Skin of body (tissue), 2 donors: ENCODE measurements around the gene RRM1. TPM values are rescaled to one million over a fixed set of nuclear protein-coding genes. Genes with fewer than 3 reads are reported as not detected.
"Not testable (repeated sequence)": the region's sequence is repeated elsewhere in the genome, so short reads cannot be mapped to it uniquely, and the experiment has no call there.

ENCODE experiments used
- DNase-seq: peaks from one replicate; lab custom pipeline; 2025; lab: John Stamatoyannopoulos, UW
- total RNA-seq: library from RNA; depleted of rRNA; stranded (reverse); fragments of >200 nt; gene quantifications from one replicate; pipeline ENCODE4 v1.2.3, GENCODE V29; 2014

The RRM1 gene
- total RNA-seq, 1 donor from 2014 or later, result 70.9 TPM

GRCh38 chr11:4134806-4135205 is 40.2 kb downstream of the RRM1 start:
- no peak for DNase-seq

DNA sequence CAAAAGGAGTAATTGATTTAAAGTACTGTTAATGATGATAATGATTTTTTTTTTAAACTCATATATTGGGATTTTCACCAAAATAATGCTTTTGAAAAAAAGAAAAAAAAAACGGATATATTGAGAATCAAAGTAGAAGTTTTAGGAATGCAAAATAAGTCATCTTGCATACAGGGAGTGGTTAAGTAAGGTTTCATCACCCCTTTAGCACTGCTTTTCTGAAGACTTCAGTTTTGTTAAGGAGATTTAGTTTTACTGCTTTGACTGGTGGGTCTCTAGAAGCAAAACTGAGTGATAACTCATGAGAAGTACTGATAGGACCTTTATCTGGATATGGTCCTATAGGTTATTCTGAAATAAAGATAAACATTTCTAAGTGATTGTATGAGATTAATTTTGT is 43.9 kb downstream of the RRM1 start:
- no peak for DNase-seq

GRCh38 chr11:4140067-4140636 is 45.6 kb downstream of the RRM1 start:
- no peak for DNase-seq

DNA sequence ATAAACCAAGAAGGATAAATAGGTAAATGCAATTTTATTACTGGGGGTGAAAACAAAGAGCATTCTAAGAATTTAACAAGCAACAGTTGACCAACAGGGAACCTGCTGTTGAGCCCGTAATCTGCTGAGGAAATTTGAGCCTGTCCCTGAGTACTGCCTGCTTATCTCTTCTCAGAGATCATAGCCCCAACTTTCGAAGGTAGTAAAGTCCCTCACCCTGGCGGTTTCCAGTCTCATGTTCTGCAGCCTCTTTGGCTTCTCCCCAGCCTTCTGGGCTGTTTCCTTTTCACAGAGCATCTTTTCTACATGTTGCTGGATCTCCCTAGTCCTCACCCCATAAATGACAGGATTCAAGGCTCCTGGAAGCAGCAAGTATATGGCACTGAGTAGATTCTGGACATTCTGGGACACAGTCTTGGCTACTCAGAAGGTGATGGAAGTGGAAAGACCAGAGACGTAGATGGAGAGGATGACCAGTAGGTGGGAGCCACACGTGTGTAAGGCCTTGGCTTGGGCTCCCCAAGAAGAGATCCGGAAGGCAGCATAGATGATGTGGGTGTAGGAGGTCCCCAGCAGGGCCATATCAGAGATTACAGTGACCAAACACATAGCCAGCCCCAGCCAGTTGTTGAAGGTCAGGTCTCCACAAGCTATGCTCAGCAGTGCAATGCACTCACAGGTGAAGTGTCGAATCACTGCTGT is 51.6 kb downstream of the RRM1 start:
- DNase-seq, result no peak

GRCh38 chr11:4146772-4147098 is 52.1 kb downstream of the RRM1 start:
- DNase-seq, result no peak

DNA sequence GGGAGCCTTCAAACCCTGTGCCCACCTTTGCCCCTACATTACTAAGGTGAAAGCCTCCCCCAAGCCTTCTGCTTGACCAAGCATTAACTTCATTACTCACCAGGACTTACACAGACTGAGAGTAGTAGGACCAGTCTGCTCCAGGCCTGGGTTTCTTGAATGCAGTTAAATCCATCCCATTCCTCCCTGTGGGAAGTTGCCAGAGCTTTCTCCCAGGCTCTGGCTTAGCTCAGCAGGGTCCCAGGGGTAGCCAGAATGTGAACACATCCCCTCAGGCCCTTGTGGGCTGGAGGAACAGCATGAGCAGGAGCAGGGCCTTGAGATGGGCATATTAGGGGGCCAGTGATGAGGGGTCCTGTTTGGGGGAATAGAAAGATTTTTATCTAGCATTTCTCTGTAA is 59.9 kb downstream of the RRM1 start:
- DNase-seq, result no peak

DNA sequence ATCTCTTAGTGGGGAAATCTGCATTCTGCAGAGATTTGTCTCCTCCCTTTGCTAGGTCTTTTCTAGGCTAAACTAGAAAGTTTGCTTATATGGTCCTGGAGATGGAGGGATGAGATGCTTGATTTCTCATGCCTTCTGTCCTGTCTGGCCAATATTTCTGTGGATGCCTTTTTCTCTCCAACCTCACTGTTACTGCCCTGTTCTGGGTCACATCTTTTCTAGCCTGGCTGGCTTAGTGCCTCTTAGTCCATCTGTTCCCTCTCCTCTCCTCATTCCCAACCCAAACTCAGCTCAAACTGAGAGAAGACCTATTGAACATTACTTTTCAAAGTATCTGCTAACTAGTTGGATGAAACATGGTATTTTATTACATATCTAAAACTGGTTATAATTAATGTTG is 62.0 kb downstream of the RRM1 start:
- DNase-seq, result no peak

GRCh38 chr11:4158818-4159217 is 64.2 kb downstream of the RRM1 start:
- DNase-seq, result not testable (repeated sequence)

- DNase-seq, result no peak
Observed at GRCh38 chr11:4161305-4161704, 66.7 kb downstream of the RRM1 start.

DNA sequence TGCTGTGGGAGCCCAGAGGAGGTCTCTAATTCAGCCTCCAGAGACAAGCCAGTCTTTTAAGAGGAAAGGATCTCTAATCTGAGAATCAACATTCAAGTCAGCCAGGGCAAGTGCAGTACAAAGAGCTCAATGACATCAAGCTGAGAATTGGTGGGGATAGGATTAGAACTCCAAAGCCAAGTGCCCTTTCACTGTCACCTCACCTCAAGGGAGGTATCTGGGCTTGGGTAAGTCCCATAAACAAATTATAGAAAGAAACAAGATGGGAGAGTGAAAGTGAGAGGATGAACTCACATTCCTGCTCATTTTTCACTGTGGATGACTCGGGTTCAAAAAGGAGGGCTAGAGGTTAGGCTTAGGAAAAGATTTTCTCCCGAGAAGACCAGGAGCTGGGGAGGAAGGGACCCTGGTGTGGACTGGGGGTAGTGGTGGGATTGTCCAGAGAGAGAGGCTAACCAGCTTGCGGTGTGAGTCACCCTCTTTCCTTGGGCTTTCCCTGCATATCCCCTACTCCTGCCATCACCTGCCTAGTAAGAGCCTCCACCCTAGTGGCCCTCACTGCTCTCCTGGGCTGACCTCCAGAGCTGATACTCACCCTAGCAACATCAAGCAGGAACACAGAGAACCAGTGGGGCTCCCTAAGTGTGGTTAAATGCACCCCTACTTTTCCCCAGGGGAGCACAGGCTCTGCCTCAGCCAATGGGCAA is 70.4 kb downstream of the RRM1 start:
- DNase-seq, result no peak

GRCh38 chr11:4167292-4167691 is 72.7 kb downstream of the RRM1 start:
- DNase-seq, result no peak

DNA sequence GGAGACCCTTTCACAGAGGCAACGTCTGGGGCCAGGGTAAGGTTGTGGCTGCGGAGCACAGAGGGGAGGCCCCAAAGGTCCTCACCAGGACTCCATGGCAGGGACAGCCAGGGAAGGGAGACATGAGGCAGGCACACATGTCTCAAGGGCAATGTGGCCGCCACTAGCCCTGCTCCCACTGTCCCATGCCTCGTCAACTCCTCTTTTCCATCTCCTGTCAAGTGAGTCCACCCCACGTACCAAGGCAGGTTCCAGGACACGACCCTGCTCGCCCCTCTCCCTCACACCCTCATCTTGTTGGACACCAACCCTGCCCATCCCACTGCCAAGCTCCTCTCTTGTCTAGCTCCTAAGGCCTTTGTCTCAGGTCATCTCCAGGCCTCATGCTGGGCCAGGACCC is 73.2 kb downstream of the RRM1 start:
- DNase-seq, result no peak

- DNase-seq, result not testable (repeated sequence)
Observed at GRCh38 chr11:4175620-4176350, 81.2 kb downstream of the RRM1 start.

DNA sequence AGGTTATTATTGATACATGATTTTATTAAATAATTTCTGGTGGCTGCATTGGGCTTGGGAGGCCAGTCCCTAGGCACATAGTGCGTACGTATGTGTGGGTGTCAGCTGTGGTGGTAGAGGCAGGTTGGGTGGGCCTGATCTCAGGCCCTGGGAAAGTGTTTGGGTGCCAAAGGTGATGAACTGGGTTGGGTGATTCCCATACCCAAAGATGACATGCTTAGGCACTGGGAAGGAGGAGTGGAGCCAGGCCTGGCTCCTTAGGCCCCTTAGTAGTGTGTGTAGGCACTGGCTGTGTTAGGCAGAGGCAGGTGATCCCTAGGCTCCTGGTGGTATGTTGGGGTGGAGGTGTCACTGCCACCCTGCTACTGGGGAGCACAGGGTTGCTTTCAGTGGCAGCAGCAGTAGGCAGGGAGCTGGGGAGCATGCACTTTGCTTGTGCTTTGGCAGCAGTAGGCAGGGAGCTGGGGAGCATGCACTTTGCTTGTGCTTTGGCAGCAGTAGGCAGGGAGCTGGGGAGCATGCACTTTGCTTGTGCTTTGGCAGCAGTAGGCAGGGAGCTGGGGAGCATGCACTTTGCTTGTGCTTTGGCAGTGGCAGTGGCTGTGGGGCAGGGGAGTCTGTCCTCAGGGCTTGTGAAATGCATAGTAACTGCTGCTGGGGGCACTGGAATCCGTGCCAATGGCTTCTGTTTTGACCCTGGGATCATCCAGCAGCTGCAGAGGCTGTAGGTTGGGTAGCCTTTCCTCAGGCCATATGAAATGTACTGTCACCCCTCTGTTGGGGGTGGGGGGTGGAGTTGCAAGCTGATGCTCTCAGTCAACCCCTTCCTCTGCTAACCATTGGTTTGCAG is 84.4 kb downstream of the RRM1 start:
- no peak for DNase-seq

DNA sequence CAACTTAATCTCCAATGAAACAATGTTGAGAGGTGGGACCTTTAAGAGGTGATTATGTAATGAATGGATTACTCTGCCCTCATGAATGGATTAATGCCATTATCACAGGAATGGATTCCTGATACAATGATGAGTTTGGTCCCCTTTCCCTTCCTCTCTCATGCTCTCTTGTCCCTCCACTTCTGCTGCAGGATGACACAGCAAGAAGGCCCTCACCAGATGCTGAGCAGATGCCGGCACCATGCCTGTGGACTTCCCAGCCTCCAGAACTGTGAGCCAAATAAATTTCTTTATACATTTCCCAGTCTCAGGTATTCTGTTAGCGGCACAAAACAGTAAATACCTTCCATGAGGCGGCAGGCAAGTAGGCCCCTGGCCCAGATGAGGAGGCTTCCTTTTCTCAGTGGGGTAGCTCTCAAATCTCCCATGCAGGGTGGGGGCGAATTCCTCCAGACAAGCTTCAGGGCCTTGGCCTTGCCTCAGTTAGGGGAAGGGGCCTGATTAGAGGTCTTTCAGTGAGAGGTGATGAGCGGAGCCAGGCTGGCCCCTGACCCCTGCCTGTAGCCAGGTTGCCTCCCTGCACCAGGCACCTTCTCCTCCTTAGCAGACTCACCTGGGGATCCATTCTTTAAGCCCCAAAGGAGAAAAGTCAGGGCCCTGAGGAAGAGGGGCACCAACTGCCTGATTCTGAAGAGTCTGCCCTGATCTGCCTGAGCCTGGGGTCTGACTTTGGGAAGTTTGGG is 86.0 kb downstream of the RRM1 start:
- DNase-seq, result no peak

- DNase-seq, result no peak
Observed at GRCh38 chr11:4181782-4182721, 87.5 kb downstream of the RRM1 start.

- DNase-seq, result no peak
Observed at GRCh38 chr11:4183410-4184057, 88.9 kb downstream of the RRM1 start.

GRCh38 chr11:4184163-4184916 is 89.7 kb downstream of the RRM1 start:
- DNase-seq, result no peak
